ENCODE measurements around the gene ASTL. TPM values are rescaled to one million over a fixed set of nuclear protein-coding genes. Genes with fewer than 3 reads are reported as not detected.

Gene ASTL
- polyA plus RNA-seq, 2 donors = 0.26 to 0.32 TPM

DNA sequence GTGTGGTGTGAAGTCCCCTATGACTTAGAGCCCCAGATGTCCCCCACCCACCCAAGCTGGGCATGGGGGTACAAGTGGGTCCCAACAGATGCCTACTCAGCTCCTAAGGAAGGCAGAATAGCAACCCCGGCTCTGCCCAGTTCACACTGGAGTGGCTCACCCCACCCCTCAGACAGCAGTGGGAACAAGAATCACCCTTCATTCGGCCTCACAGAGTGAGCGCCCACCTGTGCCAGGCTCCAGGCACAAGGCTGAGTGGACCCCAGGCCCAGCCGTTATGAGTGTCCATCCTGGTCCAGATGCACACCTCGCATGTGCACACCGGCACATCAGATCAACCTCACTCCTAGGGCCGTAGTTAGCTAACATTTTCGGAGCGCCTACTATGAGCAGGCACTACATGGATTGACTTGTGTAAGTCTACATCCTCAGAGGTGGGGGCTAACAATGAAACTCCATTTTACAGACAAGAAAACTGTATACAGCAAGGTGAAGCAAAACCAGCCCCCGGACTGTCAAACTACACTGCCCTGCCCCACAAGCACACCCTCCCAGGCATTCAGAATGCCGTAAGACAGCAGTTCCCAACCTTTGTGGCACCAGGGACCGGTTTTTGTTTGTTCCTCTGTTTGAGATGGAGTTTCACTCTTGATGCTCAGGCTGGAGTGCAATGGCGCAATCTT lies 2.8 kb upstream of the ASTL start:
- no peaks in the 10 kb centered on the region for H3K9me3 ChIP-seq (ENCODE audit: control insufficient read depth in 2 of 2, insufficient read depth in 1 of 2, low read depth in 1 of 2, low read length in 1 of 2)
- H3K4me3 ChIP-seq (ENCODE audit: low read depth in 1 of 2, low read length in 2 of 2) = no peak overlapping the region
- WGBS, 2 donors = 94% methylated on average over 13 of the region's 13 CpGs
- H3K36me3 ChIP-seq (ENCODE audit: control insufficient read depth in 2 of 2, insufficient read depth in 2 of 2, low read length in 1 of 2) = no peaks in the 10 kb centered on the region
- no peak overlapping the region for H3K27ac ChIP-seq (ENCODE audit: low read depth in 2 of 2, low read length in 1 of 2)
- peaks cover 9 to 24% of the 10 kb centered on the region in 2 donors for H3K4me1 ChIP-seq (ENCODE audit: control insufficient read depth in 2 of 2, insufficient read depth in 2 of 2, low read length in 1 of 2)
- no peaks in the 10 kb centered on the region for H3K27me3 ChIP-seq (ENCODE audit: control insufficient read depth in 1 of 2, insufficient read depth in 2 of 2, low read length in 2 of 2)

DNA sequence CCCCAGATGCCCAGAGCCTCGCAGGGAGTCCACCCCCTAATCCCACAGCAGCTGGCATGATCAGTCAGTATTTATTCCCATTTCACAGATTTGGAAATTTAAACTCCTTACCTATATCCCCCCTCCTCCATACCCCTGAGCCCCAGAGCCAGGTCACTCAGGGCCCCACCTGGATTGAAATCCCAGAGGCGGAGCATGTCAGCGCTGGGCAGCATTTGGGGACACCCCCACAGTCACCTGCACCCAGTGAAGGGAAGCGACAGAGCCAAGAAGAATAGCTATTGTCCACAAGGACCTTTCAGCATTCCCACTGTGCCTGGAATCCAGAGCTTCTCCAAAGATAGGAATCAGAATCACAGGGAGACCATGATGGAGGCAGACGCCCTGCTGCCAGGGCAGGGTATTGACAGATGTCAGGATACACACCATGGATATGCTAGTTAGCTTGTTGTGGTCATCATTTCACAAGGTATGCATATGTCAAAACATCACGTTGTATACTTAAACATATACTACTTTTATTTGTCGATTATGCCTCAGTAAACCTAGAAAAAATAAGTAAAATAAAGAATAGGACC lies 968 bp upstream of the ASTL start:
- Histone ChIP-seq H3K36me3 (ENCODE audit: control insufficient read depth in 2 of 2, insufficient read depth in 2 of 2, low read length in 1 of 2) (no peaks in the 10 kb centered on the region), H3K4me3 (ENCODE audit: low read depth in 1 of 2, low read length in 2 of 2) (no peak overlapping the region), H3K9me3 (ENCODE audit: control insufficient read depth in 2 of 2, insufficient read depth in 1 of 2, low read depth in 1 of 2, low read length in 1 of 2) (no peaks in the 10 kb centered on the region), H3K4me1 (ENCODE audit: control insufficient read depth in 2 of 2, insufficient read depth in 2 of 2, low read length in 1 of 2) (peaks cover 9 to 18% of the 10 kb centered on the region in 2 donors), H3K27ac (ENCODE audit: low read depth in 2 of 2, low read length in 1 of 2) (peak overlapping the region in 1 of 2 donors; percentile 61), H3K27me3 (ENCODE audit: control insufficient read depth in 1 of 2, insufficient read depth in 2 of 2, low read length in 2 of 2) (no peaks in the 10 kb centered on the region)
- 80 to 85% methylated on average over 7 of the region's 7 CpGs for WGBS, 2 donors

DNA sequence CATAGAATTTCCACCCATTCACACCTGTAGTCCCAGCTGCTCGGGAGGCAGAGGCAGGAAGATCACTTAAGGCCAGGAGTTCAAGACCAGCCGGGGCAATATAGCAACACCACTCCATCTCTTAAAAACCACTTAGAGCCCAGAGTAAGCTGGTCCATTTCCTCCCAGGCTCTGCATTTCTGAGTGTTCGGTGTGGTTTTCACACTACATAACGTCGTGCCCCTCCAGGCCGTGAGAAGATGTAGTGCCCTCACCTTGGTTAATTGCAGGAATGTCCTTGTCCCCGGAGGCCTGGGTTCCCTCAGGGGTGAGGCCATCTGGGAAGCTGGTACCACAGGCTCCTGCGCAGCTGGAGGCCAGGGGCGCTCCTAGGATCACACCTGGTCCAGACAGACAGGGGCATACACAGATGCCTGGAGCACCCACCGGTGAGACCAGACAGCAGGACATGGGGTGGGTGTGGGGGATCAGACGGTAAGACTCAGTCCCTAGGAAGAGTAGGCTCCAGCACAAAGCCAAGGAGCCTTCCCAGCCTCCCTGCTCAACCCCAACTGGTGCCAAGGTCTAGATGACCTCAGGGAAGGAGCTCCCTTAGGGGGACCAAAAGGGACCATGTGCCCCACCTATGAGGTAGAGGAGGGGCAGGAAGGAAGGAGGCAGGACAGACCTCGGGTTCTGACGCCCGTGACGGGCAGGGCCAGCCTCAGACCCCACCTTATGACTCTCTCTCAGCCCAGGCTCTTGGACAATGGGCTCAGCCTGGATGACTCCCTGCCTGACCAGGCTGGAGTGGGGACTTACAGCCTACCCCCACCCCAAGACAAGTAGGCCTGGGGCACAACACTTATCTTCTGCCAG lies 752 bp downstream of the ASTL start:
- 77 to 78% methylated on average over 15 of the region's 15 CpGs for WGBS, 2 donors
- no peaks in the 10 kb centered on the region for H3K36me3 ChIP-seq (ENCODE audit: control insufficient read depth in 2 of 2, insufficient read depth in 2 of 2, low read length in 1 of 2)
- no peak overlapping the region for H3K4me3 ChIP-seq (ENCODE audit: low read depth in 1 of 2, low read length in 2 of 2)
- no peaks in the 10 kb centered on the region for H3K9me3 ChIP-seq (ENCODE audit: control insufficient read depth in 2 of 2, insufficient read depth in 1 of 2, low read depth in 1 of 2, low read length in 1 of 2)
- H3K4me1 ChIP-seq (ENCODE audit: control insufficient read depth in 2 of 2, insufficient read depth in 2 of 2, low read length in 1 of 2) = peaks cover 0 to 12% of the 10 kb centered on the region in 2 donors
- peak overlapping the region; percentile 43 to 73 for H3K27ac ChIP-seq (ENCODE audit: low read depth in 2 of 2, low read length in 1 of 2)
- H3K27me3 ChIP-seq (ENCODE audit: control insufficient read depth in 1 of 2, insufficient read depth in 2 of 2, low read length in 2 of 2) = no peaks in the 10 kb centered on the region

DNA sequence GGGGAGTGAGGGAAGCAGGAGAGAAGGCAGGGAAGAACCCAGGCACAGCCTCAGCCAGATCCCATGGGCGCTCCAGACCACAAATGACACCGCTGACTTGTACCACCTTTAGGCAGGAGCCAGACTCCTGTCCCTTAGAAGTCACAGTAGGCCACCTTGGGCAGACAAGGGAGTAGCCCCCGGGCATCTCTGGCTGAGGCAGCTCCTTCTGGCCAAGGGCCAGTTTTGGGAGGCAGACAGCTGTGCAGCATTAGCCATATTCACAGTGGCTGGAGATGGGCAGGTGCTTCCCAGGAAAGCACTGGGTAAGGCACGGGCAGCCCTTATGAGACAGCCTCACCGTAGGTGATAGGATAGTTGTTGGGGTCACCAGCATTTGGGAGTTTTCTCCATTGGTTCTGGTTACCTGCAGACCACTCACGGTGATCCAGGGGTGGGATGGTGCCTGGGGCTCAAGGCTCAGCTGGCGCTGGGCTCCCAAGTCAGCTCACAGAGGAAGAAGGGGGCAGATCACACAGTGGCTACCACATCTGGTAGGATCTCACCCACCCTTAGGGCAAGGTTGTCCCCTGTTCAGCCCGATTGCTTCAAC lies 2.1 kb downstream of the ASTL start:
- Histone ChIP-seq H3K27ac (ENCODE audit: low read depth in 2 of 2, low read length in 1 of 2) (no peak overlapping the region), H3K36me3 (ENCODE audit: control insufficient read depth in 2 of 2, insufficient read depth in 2 of 2, low read length in 1 of 2) (no peaks in the 10 kb centered on the region)
- 80 to 87% methylated on average over 8 of the region's 8 CpGs for WGBS, 2 donors

DNA sequence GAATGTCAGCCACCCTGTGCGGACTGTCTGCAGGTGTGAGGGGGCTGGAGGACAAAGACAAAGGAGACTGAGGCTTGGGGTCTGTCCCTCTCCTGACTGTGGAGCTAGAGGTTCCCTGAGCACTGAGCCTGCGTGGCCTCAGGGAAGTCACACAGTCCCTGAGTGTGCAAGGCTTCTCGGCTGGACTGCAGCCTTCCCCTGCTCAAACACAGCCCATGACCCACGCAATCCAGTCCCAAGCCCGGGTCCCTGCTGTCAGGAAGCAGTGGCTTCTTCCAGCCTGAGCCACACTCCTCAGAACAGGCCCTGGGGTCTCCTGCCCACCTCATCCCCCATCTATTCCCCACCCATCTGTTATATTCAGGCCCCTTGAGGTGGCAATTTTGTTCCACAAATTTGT lies 2.7 kb downstream of the ASTL start:
- Histone ChIP-seq H3K27ac (ENCODE audit: low read depth in 2 of 2, low read length in 1 of 2) (no peak overlapping the region), H3K27me3 (ENCODE audit: control insufficient read depth in 1 of 2, insufficient read depth in 2 of 2, low read length in 2 of 2) (no peaks in the 10 kb centered on the region), H3K9me3 (ENCODE audit: control insufficient read depth in 2 of 2, insufficient read depth in 1 of 2, low read depth in 1 of 2, low read length in 1 of 2) (no peaks in the 10 kb centered on the region), H3K36me3 (ENCODE audit: control insufficient read depth in 2 of 2, insufficient read depth in 2 of 2, low read length in 1 of 2) (no peaks in the 10 kb centered on the region), H3K4me3 (ENCODE audit: low read depth in 1 of 2, low read length in 2 of 2) (no peak overlapping the region), H3K4me1 (ENCODE audit: control insufficient read depth in 2 of 2, insufficient read depth in 2 of 2, low read length in 1 of 2) (peaks cover 0 to 11% of the 10 kb centered on the region in 2 donors)
- WGBS, 2 donors = 79 to 84% methylated on average over 5 of the region's 5 CpGs

More for the DNA sequence above, 2.1 kb downstream of the ASTL start:
- Histone ChIP-seq H3K4me1 (ENCODE audit: control insufficient read depth in 2 of 2, insufficient read depth in 2 of 2, low read length in 1 of 2) (peaks cover 0 to 11% of the 10 kb centered on the region in 2 donors), H3K27me3 (ENCODE audit: control insufficient read depth in 1 of 2, insufficient read depth in 2 of 2, low read length in 2 of 2) (no peaks in the 10 kb centered on the region), H3K9me3 (ENCODE audit: control insufficient read depth in 2 of 2, insufficient read depth in 1 of 2, low read depth in 1 of 2, low read length in 1 of 2) (no peaks in the 10 kb centered on the region), H3K4me3 (ENCODE audit: low read depth in 1 of 2, low read length in 2 of 2) (no peak overlapping the region)

DNA sequence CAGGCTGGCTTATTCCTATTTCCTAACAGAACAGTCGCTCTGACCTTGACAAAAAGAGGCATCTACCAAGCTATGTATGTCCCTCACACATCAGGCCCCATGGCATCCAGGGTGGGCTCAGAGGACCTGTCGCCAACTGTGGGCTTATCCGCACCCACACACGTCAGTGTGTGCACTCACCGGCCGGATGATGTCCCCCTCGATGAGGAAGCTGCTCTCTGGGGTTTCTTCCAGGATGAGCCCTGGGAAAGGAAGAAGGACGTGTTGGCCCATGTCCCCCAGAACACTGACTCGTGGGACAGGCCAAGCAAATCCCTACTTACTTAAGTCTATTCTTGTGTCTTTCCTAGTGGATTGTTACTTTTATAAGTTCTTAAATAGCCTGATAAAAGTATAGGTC lies 3.1 kb downstream of the ASTL start:
- Histone ChIP-seq H3K36me3 (ENCODE audit: control insufficient read depth in 2 of 2, insufficient read depth in 2 of 2, low read length in 1 of 2) (no peaks in the 10 kb centered on the region), H3K27me3 (ENCODE audit: control insufficient read depth in 1 of 2, insufficient read depth in 2 of 2, low read length in 2 of 2) (no peaks in the 10 kb centered on the region), H3K4me3 (ENCODE audit: low read depth in 1 of 2, low read length in 2 of 2) (no peak overlapping the region), H3K4me1 (ENCODE audit: control insufficient read depth in 2 of 2, insufficient read depth in 2 of 2, low read length in 1 of 2) (peaks cover 0 to 11% of the 10 kb centered on the region in 2 donors), H3K9me3 (ENCODE audit: control insufficient read depth in 2 of 2, insufficient read depth in 1 of 2, low read depth in 1 of 2, low read length in 1 of 2) (no peaks in the 10 kb centered on the region), H3K27ac (ENCODE audit: low read depth in 2 of 2, low read length in 1 of 2) (no peak overlapping the region)
- WGBS, 2 donors = 83% methylated on average over 9 of the region's 9 CpGs

DNA sequence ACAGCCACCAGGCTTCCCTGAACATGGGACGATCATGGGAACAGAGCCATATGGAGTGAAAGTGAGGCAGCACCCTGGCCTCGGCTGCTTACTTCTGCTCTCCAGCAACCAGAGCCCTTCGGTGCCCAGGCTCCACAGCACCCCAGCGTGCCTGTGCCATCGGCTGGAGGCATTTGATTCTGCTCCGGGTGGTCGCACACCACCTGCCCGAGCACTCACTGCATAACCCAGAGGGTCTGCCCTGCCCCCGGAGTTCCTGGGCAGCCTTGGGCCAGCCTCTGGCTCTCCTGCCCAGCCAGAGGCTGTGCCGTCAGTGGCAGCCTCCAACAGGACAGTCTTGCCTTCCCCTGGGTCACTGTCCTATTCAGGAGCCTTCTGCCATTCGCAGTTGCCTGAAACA lies 3.9 kb downstream of the ASTL start:
- Histone ChIP-seq H3K4me1 (ENCODE audit: control insufficient read depth in 2 of 2, insufficient read depth in 2 of 2, low read length in 1 of 2) (peaks cover 0 to 11% of the 10 kb centered on the region in 2 donors), H3K27me3 (ENCODE audit: control insufficient read depth in 1 of 2, insufficient read depth in 2 of 2, low read length in 2 of 2) (no peaks in the 10 kb centered on the region), H3K27ac (ENCODE audit: low read depth in 2 of 2, low read length in 1 of 2) (no peak overlapping the region), H3K9me3 (ENCODE audit: control insufficient read depth in 2 of 2, insufficient read depth in 1 of 2, low read depth in 1 of 2, low read length in 1 of 2) (no peaks in the 10 kb centered on the region), H3K4me3 (ENCODE audit: low read depth in 1 of 2, low read length in 2 of 2) (no peak overlapping the region), H3K36me3 (ENCODE audit: control insufficient read depth in 2 of 2, insufficient read depth in 2 of 2, low read length in 1 of 2) (no peaks in the 10 kb centered on the region)
- 86 to 92% methylated on average over 11 of the region's 11 CpGs for WGBS, 2 donors

DNA sequence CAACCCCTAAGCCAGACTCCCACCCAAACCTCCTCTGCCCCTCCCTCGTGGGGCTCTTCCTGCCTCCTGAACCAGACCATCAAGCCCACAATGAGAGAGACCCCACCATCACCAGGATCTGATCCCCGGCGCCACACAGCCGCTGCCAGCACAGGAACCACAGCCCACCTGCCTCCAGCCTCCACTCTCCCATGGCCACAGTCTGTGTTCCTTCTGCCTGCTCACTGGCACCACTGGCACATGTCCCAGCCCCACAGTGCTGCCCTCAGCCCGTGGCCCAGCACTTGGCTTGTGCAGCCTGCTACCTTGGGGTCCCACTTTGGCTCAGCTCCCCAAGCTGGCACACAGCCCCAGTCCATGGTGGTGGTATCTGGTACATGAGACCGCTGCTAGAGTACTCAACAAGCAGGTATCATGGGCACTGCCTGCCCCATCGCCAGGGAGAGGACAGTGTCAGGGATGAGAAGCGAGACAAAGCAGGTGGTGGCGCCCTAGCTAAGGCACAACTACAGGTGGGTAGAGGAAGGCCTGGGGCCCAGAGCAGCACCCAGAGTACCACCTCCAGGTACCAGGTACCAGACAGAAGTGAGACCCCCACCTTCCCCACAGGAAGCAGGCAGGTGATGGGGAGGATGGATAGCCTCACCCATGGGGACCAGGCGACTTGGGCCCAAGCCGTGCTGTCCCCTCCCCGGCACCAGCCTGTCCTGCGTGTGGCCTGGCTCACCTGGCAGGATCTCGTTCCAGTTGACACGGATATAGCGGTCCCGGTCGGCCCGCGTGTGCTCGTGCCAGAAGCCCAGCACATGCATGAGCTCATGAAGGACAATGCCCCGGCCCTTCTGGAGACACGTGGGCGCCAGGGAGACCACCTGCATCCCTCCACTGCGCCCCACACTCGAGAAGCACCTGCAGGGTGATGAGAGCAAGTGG lies 6.2 kb downstream of the ASTL start:
- H3K36me3 ChIP-seq (ENCODE audit: control insufficient read depth in 2 of 2, insufficient read depth in 2 of 2, low read length in 1 of 2) = no peaks in the 10 kb centered on the region
- H3K27ac ChIP-seq (ENCODE audit: low read depth in 2 of 2, low read length in 1 of 2) = no peak overlapping the region
- 92% methylated on average over 24 to 26 of the region's 26 CpGs for WGBS, 2 donors
- H3K4me3 ChIP-seq (ENCODE audit: low read depth in 1 of 2, low read length in 2 of 2) = no peak overlapping the region
- no peaks in the 10 kb centered on the region for H3K27me3 ChIP-seq (ENCODE audit: control insufficient read depth in 1 of 2, insufficient read depth in 2 of 2, low read length in 2 of 2)
- peaks cover 0 to 3% of the 10 kb centered on the region in 2 donors for H3K4me1 ChIP-seq (ENCODE audit: control insufficient read depth in 2 of 2, insufficient read depth in 2 of 2, low read length in 1 of 2)
- no peaks in the 10 kb centered on the region for H3K9me3 ChIP-seq (ENCODE audit: control insufficient read depth in 2 of 2, insufficient read depth in 1 of 2, low read depth in 1 of 2, low read length in 1 of 2)
